Measurements from ENCODE around the gene ATRN.

Gene ATRN

GRCh38 chr20:3679749-3680700 is 209.2 kb downstream of the ATRN start:
- DNase-seq = no peak

GRCh38 chr20:3680701-3681351 is 210.0 kb downstream of the ATRN start:
- no peak for DNase-seq

GRCh38 chr20:3681352-3681930 is 210.6 kb downstream of the ATRN start:
- no peak for DNase-seq

GRCh38 chr20:3681931-3682781 is 211.3 kb downstream of the ATRN start, which contains the start of gene ADAM33:
Gene ADAM33 (minus strand): TSS chr20:3682010. CDS start chr20:3682004, 6 bp downstream.
- DNase-seq = no peak

- DNase-seq = no peak
Measured at GRCh38 chr20:3685341-3685740, 214.5 kb downstream of the ATRN start.

GRCh38 chr20:3686421-3686820 is 215.6 kb downstream of the ATRN start:
- no peak for DNase-seq

- no peak for DNase-seq
Measured at GRCh38 chr20:3686867-3687321, 216.1 kb downstream of the ATRN start.

- DNase-seq = no peak
Measured at GRCh38 chr20:3687655-3688054, 216.8 kb downstream of the ATRN start.

- DNase-seq = no peak
Measured at GRCh38 chr20:3689978-3690377, 219.2 kb downstream of the ATRN start.

- no peak for DNase-seq
Measured at GRCh38 chr20:3690413-3690812, 219.6 kb downstream of the ATRN start.

- DNase-seq = no peak
Measured at GRCh38 chr20:3691306-3691705, 220.5 kb downstream of the ATRN start.

- DNase-seq = no peak
Measured at GRCh38 chr20:3691897-3692296, 221.1 kb downstream of the ATRN start.

- no peak for DNase-seq
Measured at GRCh38 chr20:3692706-3693294, 222.0 kb downstream of the ATRN start.

- DNase-seq = no peak
Measured at GRCh38 chr20:3693376-3693775, 222.6 kb downstream of the ATRN start.

- DNase-seq = no peak
Measured at GRCh38 chr20:3694864-3695263, 224.0 kb downstream of the ATRN start.

GRCh38 chr20:3696200-3696599 is 225.4 kb downstream of the ATRN start:
- DNase-seq = no peak

- DNase-seq = no peak
Measured at GRCh38 chr20:3696745-3697587, 226.1 kb downstream of the ATRN start.

- DNase-seq = no peak
Measured at GRCh38 chr20:3697588-3698305, 226.9 kb downstream of the ATRN start.

GRCh38 chr20:3698591-3699001 is 227.8 kb downstream of the ATRN start:
- no peak for DNase-seq

- DNase-seq = no peak
Measured at GRCh38 chr20:3699037-3699436, 228.2 kb downstream of the ATRN start.

Data from GDM1 (cell line).